Stimulated activated CD8-positive, alpha-beta memory T cell treated with anti-CD3 and anti-CD28 coated beads, Interleukin-15, amount 100 ng/mL, for 1 hour (primary cell): ENCODE data around the gene RALA.
"Not testable (repeated sequence)": the region's sequence is repeated elsewhere in the genome, so short reads cannot be mapped to it uniquely, and the experiment has no call there.

Experiments used
- DNase-seq: peaks from one replicate; pipeline ENCODE4 v3.0.0-alpha.2; 2020; ENCODE audit warnings: low read depth

Gene RALA

DNA sequence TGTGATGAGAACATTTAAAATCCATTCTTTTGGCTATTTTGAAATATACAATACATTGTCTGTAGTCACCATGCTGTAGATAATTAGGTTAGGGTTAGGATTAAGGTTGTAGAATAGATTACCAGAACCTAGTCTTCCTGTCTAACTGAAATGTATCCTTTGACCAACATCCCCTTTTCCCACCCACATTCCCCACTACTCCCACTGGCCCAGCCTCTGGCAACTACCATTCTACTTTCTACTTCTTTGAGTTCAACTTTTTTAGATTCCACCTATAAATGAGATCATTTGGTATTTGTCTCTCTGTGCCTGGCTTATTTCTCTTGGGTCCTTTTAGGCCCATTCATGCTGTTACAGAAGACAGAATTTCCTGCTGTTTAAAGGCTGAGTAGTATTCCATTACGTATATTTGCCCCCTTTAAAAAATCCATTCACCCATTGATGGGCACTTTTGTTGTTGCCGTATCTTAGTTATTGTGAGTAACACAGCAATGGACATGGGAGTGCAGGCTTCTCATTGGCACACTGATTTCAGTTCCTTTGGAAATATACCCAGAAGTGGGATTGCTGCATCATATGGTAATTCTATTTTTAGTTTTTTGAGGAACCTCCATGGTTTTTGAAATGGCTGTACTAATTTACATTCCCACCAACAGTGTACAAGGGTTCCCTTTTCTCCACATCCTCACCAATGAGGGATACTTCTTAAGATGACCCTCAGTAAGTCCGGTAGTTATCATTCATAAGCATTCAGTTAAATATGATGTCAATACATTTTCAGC, 104.0 kb downstream of the RALA start:
- DNase-seq, result no peak

GRCh38 chr7:39732837-39733804, 109.7 kb downstream of the RALA start:
- peak; percentile 96 for DNase-seq

DNA sequence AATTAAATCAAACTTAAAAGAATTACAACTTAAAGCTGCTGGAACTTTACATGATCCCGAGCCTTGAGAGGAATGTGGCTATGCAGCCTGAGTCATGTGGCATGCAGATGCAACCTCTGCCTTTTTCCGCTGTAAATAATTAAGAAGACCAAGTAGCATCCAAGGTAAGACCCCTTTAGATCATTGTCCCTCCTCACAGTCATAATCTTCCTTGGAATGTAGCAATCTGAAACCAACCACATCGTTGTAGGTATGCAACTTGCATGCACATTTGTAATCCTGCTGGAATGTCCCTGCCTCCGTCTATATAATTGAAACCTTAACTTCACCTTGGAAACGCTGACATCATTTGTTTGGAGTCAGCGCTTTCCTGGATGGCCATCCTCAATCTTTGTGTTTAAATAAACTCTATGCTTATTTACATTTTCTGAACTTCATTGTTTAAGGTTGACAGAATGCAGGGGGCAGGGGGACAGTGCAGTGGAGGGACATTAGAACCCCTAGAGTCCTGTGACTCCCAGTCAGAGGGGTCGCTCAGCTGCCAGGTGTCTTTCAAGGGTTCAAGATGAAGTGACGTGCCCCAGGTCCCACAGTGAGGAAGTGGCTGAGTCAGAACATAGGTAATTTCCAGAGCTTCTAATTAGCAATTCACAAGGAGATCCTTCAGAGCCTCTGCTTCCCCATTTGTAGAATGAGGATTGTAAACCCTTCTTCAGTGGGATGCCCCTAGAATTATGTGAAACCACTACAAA, 110.7 kb downstream of the RALA start:
- DNase-seq, result no peak

DNA sequence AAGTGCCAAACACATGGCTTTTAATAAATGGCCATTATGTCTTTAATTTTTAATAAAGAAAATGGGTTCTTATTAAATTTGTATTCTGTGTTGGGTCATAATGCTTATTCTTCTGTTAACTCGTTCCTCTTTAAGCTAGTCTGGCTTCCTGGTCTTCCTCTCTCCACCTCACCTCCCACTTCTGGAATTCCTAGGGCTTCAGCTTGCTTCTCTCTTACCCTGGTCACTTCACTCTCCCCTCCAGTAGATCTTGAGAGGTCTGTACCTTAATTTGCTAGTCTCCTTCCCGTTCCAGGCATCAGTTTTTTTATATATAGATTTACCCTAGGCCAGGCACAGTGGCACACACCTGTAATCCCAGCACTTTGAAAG, 111.2 kb downstream of the RALA start:
- DNase-seq, result no peak

- DNase-seq, result no peak
Measured at GRCh38 chr7:39735903-39736302, 112.5 kb downstream of the RALA start.

DNA sequence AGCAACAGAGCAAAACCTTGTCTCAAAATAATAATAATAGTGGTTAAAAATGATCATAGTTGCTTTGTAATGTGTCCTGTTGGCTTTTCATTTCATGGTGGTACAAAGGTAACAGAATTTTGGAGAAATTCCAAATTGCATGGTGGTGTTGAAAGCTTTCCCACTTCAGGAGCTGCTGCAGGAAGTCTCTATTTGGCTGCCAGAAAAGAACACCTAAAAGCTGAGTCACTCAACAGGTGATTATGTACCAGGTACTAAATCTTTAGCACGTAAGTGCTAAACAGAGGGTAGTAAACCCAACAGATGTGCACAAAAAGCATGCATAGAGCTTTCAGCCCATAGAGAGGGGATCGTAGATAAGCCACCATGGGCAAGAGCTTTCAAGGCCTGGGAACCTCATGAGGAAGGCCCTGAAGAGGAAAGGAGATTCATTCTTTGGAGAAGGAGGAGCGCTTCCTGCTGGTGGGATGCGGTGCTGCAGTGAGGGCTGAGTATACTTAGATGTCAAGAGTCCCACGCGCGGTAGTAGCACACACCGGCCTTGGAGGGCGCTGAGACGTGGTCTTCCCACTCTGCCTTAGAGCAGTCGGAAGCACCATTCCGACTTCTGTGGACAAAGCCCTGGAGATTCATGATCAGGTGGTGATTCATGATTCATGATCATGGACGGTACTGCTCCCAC, 118.7 kb downstream of the RALA start:
- no peak for DNase-seq

DNA sequence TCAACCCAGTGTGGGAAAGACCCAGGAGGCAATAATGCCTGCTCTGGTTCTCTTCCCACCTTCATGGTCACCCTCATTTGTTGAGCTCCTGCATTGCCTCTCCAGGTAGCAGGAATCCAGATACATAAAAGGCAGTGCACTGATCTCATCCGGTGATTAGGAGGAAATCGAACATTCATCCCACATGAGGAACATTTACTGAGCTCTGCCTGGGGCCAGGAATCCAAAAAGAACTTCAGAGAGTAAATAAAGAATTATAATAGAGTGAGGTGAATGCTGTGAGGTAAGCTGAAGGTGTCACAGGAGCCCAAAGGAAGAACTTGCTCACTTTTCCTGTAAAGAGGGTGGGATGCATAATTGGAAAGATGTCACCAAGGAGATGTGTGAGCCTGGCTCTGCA, 121.2 kb downstream of the RALA start:
- no peak for DNase-seq

DNA sequence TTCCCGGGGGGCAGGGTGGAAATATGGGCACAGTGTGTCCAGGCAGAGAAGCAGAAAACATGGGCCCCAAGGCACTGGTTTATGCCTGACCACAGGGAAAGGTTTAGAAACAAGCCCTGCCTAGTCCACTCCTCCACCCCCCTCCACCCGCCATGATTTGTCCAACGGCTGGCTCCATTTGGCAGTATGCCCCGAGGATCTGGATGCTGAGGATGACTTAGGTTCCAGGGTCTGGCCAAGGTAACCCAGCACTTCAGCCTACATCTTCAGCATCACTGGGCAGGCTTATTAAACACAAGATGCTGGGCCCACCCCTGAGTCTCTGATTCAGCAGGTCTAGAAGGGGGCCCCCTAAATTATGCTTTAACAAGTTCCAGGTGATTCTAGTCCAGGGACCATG, 121.9 kb downstream of the RALA start:
- DNase-seq, result no peak

DNA sequence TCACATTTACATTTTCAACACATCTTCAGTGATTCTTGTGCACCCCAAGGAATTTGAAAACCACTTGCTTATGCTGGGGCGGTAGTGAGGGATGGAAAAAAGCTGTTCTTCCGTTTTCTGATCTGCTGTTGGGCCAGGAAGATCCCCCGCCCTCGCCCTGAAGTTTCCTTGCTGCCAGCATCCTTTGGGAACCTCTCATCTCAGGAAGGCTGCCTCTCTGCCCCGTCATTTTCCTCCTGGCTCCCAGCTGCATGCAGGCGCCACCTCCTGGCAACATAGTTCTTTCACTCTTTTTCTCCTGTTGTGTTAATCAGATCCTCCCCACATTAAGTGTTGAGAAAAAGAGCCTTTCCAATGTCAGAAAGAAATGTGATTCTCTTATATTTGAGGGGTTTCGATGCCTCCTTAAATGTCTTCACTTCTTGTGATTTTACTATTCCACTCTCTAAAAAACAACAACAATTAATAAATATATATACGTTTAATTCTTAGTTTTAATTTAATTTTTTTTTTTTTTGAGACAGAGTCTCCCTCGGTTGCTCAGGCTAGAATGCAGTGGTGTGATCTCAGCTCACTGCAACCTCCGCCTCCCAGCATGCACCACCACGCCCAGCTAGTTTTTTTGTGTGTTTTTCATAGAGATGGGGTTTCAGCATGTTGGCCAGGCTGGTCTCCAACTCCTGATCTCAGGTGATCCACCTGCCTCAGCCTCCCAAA, 122.9 kb downstream of the RALA start:
- DNase-seq, result peak; percentile 42

DNA sequence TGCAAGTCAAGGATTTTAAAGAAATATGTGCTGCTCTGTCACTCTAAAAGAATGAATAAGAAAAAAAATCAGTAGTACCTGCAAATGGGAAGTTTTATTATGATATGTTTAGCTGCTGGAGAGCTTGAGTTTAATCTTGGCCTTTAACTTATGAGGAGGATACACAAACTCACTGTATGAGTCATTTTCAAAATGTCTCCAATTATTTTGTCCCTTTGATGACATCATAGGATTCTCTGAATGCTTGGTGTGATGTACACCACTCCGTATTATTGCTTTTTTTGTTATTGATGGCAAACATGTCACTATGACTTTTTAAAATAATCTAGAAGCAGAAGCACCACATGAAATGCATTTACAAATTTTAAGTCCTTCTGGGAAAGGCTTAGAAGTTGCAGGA, 125.8 kb downstream of the RALA start:
- no peak for DNase-seq

- DNase-seq, result no peak
Measured at GRCh38 chr7:39749717-39750116, 126.3 kb downstream of the RALA start.

DNA sequence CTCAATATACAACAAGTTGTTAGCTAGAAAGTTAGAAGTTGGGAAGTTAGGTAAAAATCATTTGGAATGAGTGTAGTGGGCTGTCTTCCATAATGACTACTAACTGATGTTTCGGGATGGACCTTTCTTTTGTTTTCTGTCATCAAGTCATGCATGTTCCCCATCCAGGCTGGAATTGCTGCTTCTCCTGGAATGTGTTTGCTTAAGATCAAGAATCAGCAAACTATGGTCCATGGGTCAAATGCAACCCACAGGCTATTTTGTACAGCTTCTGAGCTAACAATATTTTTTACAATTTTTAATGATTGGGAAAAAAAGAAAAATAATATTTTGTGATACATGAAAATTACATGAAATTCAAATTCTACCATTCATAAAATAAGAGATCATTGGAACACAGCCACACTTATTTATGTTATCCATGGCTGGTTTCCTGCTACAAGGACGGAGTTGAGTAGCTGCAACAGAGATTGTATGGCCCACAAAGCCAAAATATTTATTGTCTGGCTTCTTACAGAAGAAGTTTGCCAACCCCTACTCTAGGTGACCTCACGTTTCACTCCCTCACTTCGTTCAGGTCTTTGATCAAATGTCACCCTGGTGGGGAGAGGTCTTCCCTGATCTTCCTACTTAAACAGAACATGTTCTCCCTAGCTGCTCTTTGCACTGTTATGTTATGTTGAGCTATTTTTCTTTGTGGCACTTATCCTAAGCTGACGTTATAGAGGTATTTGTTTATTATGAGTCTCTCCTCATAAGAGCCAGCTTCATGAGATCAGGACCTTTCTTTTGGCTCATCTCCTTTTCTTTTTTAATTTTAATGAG, 127.1 kb downstream of the RALA start:
- no peak for DNase-seq

- DNase-seq, result not testable (repeated sequence)
Measured at GRCh38 chr7:39753237-39753636, 129.9 kb downstream of the RALA start.

GRCh38 chr7:39753823-39754325, 130.5 kb downstream of the RALA start:
- DNase-seq, result no peak

DNA sequence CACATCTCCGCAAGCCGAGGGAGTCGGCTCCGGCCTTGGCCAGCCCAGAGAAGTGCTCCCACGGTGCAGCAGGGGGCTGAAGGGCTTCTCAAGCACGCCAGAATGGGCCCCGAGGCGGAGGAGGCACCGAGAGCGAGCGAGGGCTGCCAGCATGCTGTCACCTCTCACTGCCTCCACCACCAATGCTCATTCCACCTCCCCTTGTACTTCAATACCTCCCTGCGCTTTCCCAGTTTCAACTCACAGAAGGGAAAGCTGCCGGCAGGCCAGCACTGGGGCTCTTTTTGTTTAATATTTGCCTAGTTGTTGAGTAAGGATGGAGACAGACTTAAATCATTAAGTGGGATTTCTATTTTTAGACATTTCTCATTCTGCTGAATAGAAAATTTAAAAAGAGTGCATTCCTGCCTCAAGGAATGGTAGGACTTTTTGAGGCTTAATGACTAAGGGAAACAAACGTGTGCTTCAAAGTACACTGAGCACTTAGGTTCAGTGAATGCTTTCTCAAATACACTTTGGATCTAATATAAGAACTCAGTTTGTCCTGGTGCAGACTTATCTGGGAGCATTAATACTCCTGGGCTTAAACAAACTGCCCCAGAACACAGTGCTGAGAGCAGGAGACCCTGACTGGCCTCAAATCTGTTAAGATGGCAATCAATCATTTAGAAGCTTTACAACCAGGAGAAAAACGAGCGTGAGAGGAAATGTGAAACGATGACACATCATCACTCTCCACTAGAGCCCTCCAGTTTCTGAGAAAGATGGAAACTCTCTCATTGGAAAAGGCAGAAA, 131.2 kb downstream of the RALA start:
- DNase-seq, result no peak

DNA sequence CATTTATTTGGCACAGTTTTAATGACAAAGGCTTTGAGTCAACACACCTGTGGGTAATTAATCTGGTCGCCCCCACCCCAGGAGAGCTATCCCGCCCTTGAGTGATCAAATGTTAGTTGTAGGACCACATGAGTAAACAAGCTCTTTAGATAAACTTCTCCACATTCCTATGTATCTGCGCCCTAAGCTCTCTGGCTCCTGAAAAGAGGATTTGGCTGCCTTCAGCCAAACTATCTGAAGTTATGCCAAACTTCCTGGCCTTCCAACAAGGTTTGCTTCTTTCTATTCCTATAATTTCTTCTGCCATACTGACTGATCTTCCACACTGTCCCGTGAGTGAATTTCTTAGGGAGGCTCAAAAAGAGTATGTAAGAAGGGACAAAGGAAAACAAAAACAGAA, 134.2 kb downstream of the RALA start:
- DNase-seq, result no peak
